GM23338 (cell line): Measurements from ENCODE around the gene SPINK2. TPM values are rescaled to one million over a fixed set of nuclear protein-coding genes. Genes with fewer than 3 reads are reported as not detected.

Experiments
- ATAC-seq: fragments of 200-7000 bp; cut with Tn5 transposase; 3 replicates; pipeline ENCODE4 v1.9.1; 2020
- DNase-seq: peaks from one replicate; pipeline ENCODE4 v3.0.0-alpha.2; 2015; ENCODE audit warnings: low spot score
- H2AFZ ChIP-seq: fragments of 200-600 bp; sonication (generic); 2 replicates; pipeline ENCODE4 v1.8.0; 2016; ENCODE audit warnings: antibody characterized with exemption, mild to moderate bottlenecking, moderate library complexity
- H3F3A ChIP-seq: fragments of 200-600 bp; sonication (generic); replicated peaks from 2 replicates; pipeline ENCODE4 v1.8.0; 2017; ENCODE audit warnings: antibody characterized with exemption, mixed run types, low read depth
- H3K27ac ChIP-seq: fragments of 200-600 bp; sonication (generic); 2 replicates; pipeline ENCODE4 v1.6.1; 2016; ENCODE audit warnings: low read depth
- H3K27me3 ChIP-seq: fragments of 200-600 bp; sonication (generic); 2 replicates; pipeline ENCODE4 v1.8.0; 2016; ENCODE audit warnings: mild to moderate bottlenecking, mixed run types, moderate library complexity; ENCODE audit not compliant: insufficient read depth
- H3K36me3 ChIP-seq: fragments of 200-600 bp; sonication (generic); 2 replicates; pipeline ENCODE4 v1.8.0; 2016; ENCODE audit warnings: mild to moderate bottlenecking; ENCODE audit not compliant: insufficient read depth
- H3K4me1 ChIP-seq: fragments of 200-600 bp; sonication (generic); 2 replicates; pipeline ENCODE4 v1.8.0; 2016; ENCODE audit warnings: mild to moderate bottlenecking, moderate library complexity; ENCODE audit not compliant: insufficient read depth
- H3K4me2 ChIP-seq: fragments of 200-600 bp; sonication (generic); 2 replicates; pipeline ENCODE4 v1.7.1; 2017; ENCODE audit warnings: mixed run types
- H3K4me3 ChIP-seq: fragments of 200-600 bp; sonication (generic); 2 replicates; pipeline ENCODE4 v1.6.1; 2016; ENCODE audit warnings: mixed run types
- H3K79me2 ChIP-seq: fragments of 200-600 bp; sonication (generic); replicated peaks from 2 replicates; pipeline ENCODE4 v1.8.0; 2017; ENCODE audit warnings: mild to moderate bottlenecking; ENCODE audit not compliant: insufficient read depth
- H3K9me2 ChIP-seq: fragments of 200-600 bp; sonication (generic); 2 replicates; pipeline ENCODE4 v1.8.0; 2017; ENCODE audit not compliant: insufficient read depth
- H4K20me1 ChIP-seq: fragments of 200-600 bp; sonication (generic); replicated peaks from 2 replicates; pipeline ENCODE4 v1.8.0; 2017; ENCODE audit warnings: mild to moderate bottlenecking; ENCODE audit not compliant: insufficient read depth
- H3K27ac Mint-ChIP-seq: 2 replicates; pipeline ENCODE4 v1.8.0; 2020; ENCODE audit warnings: inconsistent platforms, mild to moderate bottlenecking, moderate library complexity, mixed read lengths
- H3K27me3 Mint-ChIP-seq: 3 replicates; pipeline ENCODE4 v1.8.0; 2022; ENCODE audit warnings: low read depth, mild to moderate bottlenecking, moderate library complexity, mixed read lengths, inconsistent platforms; ENCODE audit not compliant: insufficient read depth, poor library complexity
- H3K36me3 Mint-ChIP-seq: 3 replicates; pipeline ENCODE4 v1.8.0; 2021; ENCODE audit warnings: low read depth, mild to moderate bottlenecking, inconsistent platforms, moderate library complexity, mixed read lengths
- H3K4me1 Mint-ChIP-seq: 3 replicates; pipeline ENCODE4 v1.8.0; 2020; ENCODE audit warnings: mild to moderate bottlenecking, inconsistent platforms, mixed read lengths
- H3K4me3 Mint-ChIP-seq: 3 replicates; pipeline ENCODE4 v1.8.0; 2021; ENCODE audit warnings: moderate library complexity, mild to moderate bottlenecking, inconsistent platforms, mixed read lengths
- H3K9me3 Mint-ChIP-seq: 3 replicates; pipeline ENCODE4 v1.8.0; 2020; ENCODE audit warnings: moderate library complexity, mild to moderate bottlenecking, inconsistent platforms, mixed read lengths
- CREB1 ChIP-seq: fragments of 250-450 bp; sonication (Bioruptor Pico); IDR thresholded peaks from 2 replicates; pipeline ENCODE4 v1.5.0; 2020; ENCODE audit warnings: low read depth, mild to moderate bottlenecking, moderate library complexity
- CTCF ChIP-seq, 2 experiments: fragments of 200-600 bp in 1 of 2; sonication (generic) in 1 of 2; conservative IDR thresholded peaks; 2 replicates each; pipeline versions ENCODE4 v1.5.1 to v1.6.1; 2016 to 2017; ENCODE audit warnings: antibody characterized with exemption in 2 of 2, low read depth in 2 of 2, mild to moderate bottlenecking in 2 of 2, moderate library complexity in 1 of 2
- ETS1 ChIP-seq: IDR thresholded peaks from 2 replicates; pipeline ENCODE4 v1.6.1; 2016; ENCODE audit warnings: antibody characterized with exemption
- EZH2 ChIP-seq: fragments of 200-600 bp; sonication (generic); IDR thresholded peaks from one replicate; pipeline ENCODE4 v1.8.0; 2017; ENCODE audit warnings: antibody characterized with exemption, mild to moderate bottlenecking, low read depth; ENCODE audit not compliant: unreplicated experiment
- EZH2phosphoT487 ChIP-seq: fragments of 200-600 bp; sonication (generic); IDR thresholded peaks from one replicate; pipeline ENCODE4 v1.8.1; 2018; ENCODE audit warnings: antibody characterized with exemption; ENCODE audit not compliant: unreplicated experiment
- JUNB ChIP-seq: IDR thresholded peaks from one replicate; pipeline ENCODE4 v1.6.1; 2016; ENCODE audit warnings: antibody characterized with exemption; ENCODE audit not compliant: unreplicated experiment
- NANOG ChIP-seq: IDR thresholded peaks from 2 replicates; pipeline ENCODE4 v1.6.1; 2016; ENCODE audit warnings: antibody characterized with exemption, borderline replicate concordance
- POLR2AphosphoS5 ChIP-seq: IDR thresholded peaks from 2 replicates; pipeline ENCODE4 v1.6.1; 2016; ENCODE audit warnings: antibody characterized with exemption, low read depth
- REST ChIP-seq: IDR thresholded peaks from one replicate; pipeline ENCODE4 v1.6.1; 2018; ENCODE audit warnings: antibody characterized with exemption; ENCODE audit not compliant: unreplicated experiment
- STAT1 ChIP-seq: IDR thresholded peaks from one replicate; pipeline ENCODE4 v1.6.1; 2016; ENCODE audit warnings: antibody characterized with exemption; ENCODE audit not compliant: unreplicated experiment
- ZNF114 ChIP-seq: fragments of 250-450 bp; sonication (Bioruptor Pico); IDR thresholded peaks from 2 replicates; pipeline ENCODE4 v1.5.0; 2020; ENCODE audit warnings: mild to moderate bottlenecking, moderate library complexity
- ZNF331 ChIP-seq: fragments of 250-450 bp; sonication (Bioruptor Pico); IDR thresholded peaks from 2 replicates; pipeline ENCODE4 v1.5.0; 2020; ENCODE audit warnings: low read depth, mild to moderate bottlenecking, moderate library complexity
- ZNF462 ChIP-seq: fragments of 250-450 bp; sonication (Bioruptor Pico); IDR thresholded peaks from 2 replicates; pipeline ENCODE4 v1.5.0; 2020; ENCODE audit warnings: mild to moderate bottlenecking, moderate library complexity
- polyA plus RNA-seq: library from polyadenylated mRNA; unstranded; fragments of >200 nt; fragmentation: Nextera tagmentation; extraction: Ambion mirVana; gene quantifications from 2 replicates; pipeline ENCODE4 v1.2.1, GENCODE V29; 2016
- total RNA-seq: library from RNA; depleted of rRNA; stranded (reverse); fragments of >200 nt; shearing (Covaris generic); gene quantifications from 2 replicates; pipeline ENCODE4 v1.2.3, GENCODE V29; 2014

The SPINK2 gene
- total and polyA plus RNA-seq, 2 experiments from 2014 or later, result 0.73 to 6.4 TPM

GRCh38 chr4:56783986-56784385 lies 37.5 kb downstream of the SPINK2 start:
- Mint-ChIP-seq H3K9me3 (no peaks in the 10 kb centered on the region), H3K4me3 (no peak overlapping the region), H3K36me3 (no peaks in the 10 kb centered on the region), H3K27me3 (peaks cover 1% of the 10 kb centered on the region), H3K4me1 (peaks cover 16% of the 10 kb centered on the region), H3K27ac (no peak overlapping the region)
- H3K9me2 ChIP-seq, result no peaks in the 10 kb centered on the region
- no peak overlapping the region for H3K4me2 ChIP-seq
- DNase-seq (no peak), ATAC-seq (no peak)
- TF ChIP-seq NANOG (no peak), ZNF462 (CRISPR knock-in tag) (no peak), ZNF331 (CRISPR knock-in tag) (no peak), ZNF114 (CRISPR knock-in tag) (no peak), REST (no peak), STAT1 (no peak), ETS1 (no peak), EZH2 (no peak), POLR2AphosphoS5 (no peak), JUNB (no peak), EZH2phosphoT487 (no peak), CTCF (conservative IDR thresholded peaks at IDR 0.05; ENCODE audit: low read depth in 2 of 2) (no peak), CREB1 (no peak)
- H3K36me3 ChIP-seq, result no peaks in the 10 kb centered on the region
- H3F3A ChIP-seq, result no peaks in the 10 kb centered on the region
- H2AFZ ChIP-seq, result no peak overlapping the region
- H3K4me3 ChIP-seq, result no peak overlapping the region
- no peaks in the 10 kb centered on the region for H3K79me2 ChIP-seq
- no peaks in the 10 kb centered on the region for H4K20me1 ChIP-seq
- no peaks in the 10 kb centered on the region; the same call in 1 of the 2 replicates for H3K4me1 ChIP-seq
- H3K27ac ChIP-seq, result no peak overlapping the region
- no peaks in the 10 kb centered on the region for H3K27me3 ChIP-seq
